ENCODE data around the gene LCE3A.

GRCh38 chr1:152658649-152659048 lies 35.7 kb upstream of the LCE3A start:
- TF ChIP-seq CTCF (IDR thresholded peaks at IDR 0.05; ENCODE audit: low read depth, low read length, poor library complexity, severe bottlenecking) (no peak), EZH2phosphoT487 (IDR thresholded peaks at IDR 0.05; ENCODE audit: borderline replicate concordance, low read length) (no peak)
